Colonic mucosa (tissue), 4 donors: ENCODE results near the gene TNFSF11. TPM values are rescaled to one million over a fixed set of nuclear protein-coding genes. Genes with fewer than 3 reads are reported as not detected.

ENCODE experiments used
- DNase-seq: peaks from one replicate; pipeline ENCODE4 v3.0.0-alpha.2; 2020
- H3K27ac ChIP-seq: fragments of 200-600 bp; one replicate; pipeline ENCODE4 v1.8.0; 2021
- H3K27me3 ChIP-seq: fragments of 200-600 bp; one replicate; pipeline ENCODE4 v1.8.0; 2021
- H3K36me3 ChIP-seq: fragments of 200-600 bp; one replicate; pipeline ENCODE4 v1.8.0; 2021
- H3K4me1 ChIP-seq: fragments of 200-600 bp; one replicate; pipeline ENCODE4 v1.8.0; 2021; ENCODE audit warnings: mild to moderate bottlenecking
- H3K4me3 ChIP-seq: fragments of 200-600 bp; one replicate; pipeline ENCODE4 v1.8.0; 2021
- H3K9ac ChIP-seq, 2 donors: one replicate each; pipeline ENCODE4 v1.7.0; 2013; ENCODE audit warnings: control low read depth in 2 of 2, low read depth in 2 of 2, low read length in 2 of 2
- H3K9me3 ChIP-seq: fragments of 200-600 bp; one replicate; pipeline ENCODE4 v1.8.0; 2021
- intact Hi-C: fragments of 100-400 bp; cut with DNase I; formaldehyde crosslinking; loops from one replicate; pipeline ENCODE4 v1.14.1; 2022
- total RNA-seq, 2 donors: library from RNA; stranded (reverse); fragmentation: NEBNext Ultra II Directional in 1 of 2; extraction: Animal tissue kit (Norgen Biotek cat#: 25700) in 1 of 2; gene quantifications; one replicate each; pipeline ENCODE4 v1.2.1, GENCODE V29; 2021
- TF ChIP-seq, protein P1 (sequence below): fragments of 200-600 bp; IDR thresholded peaks from one replicate; pipeline ENCODE4 v1.8.0; 2022; ENCODE audit warnings: antibody characterized with exemption, mild to moderate bottlenecking
- donor health status: healthy.
- donor health status: DM: no; HTN: no; CAD: no.
- donor health status: DM: no; HTN: no; CAD: no.

Gene TNFSF11
- total RNA-seq, 2 donors from 2014 or later, result 0.15 to 0.66 TPM

DNA sequence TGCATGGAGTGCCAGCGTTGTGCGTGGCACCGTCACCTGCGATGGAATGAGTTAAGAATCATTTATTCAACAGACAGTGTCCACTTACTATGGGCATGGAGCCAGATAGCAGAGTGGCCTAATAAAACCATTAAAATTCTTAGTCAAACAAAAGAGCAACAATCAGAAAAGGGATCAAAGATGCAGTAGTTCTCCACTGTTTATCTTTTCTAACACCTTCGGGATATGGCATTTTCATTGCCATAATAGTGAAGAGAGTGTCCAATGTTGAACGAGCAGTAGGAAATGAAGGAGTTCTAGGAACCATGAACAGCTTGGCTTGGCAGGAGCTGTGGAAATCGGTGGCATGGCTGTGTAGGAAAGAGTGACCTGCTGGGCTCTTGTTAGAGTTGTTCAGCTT, 2.0 kb downstream of the TNFSF11 start:
- no peak overlapping the region for H3K9ac ChIP-seq
- TF ChIP-seq, protein P1, sequence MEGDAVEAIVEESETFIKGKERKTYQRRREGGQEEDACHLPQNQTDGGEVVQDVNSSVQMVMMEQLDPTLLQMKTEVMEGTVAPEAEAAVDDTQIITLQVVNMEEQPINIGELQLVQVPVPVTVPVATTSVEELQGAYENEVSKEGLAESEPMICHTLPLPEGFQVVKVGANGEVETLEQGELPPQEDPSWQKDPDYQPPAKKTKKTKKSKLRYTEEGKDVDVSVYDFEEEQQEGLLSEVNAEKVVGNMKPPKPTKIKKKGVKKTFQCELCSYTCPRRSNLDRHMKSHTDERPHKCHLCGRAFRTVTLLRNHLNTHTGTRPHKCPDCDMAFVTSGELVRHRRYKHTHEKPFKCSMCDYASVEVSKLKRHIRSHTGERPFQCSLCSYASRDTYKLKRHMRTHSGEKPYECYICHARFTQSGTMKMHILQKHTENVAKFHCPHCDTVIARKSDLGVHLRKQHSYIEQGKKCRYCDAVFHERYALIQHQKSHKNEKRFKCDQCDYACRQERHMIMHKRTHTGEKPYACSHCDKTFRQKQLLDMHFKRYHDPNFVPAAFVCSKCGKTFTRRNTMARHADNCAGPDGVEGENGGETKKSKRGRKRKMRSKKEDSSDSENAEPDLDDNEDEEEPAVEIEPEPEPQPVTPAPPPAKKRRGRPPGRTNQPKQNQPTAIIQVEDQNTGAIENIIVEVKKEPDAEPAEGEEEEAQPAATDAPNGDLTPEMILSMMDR, result no peak
- no peak overlapping the region for H3K27ac ChIP-seq
- H3K9me3 ChIP-seq, result no peaks in the 10 kb centered on the region
- peaks cover 5% of the 10 kb centered on the region for H3K4me1 ChIP-seq
- DNase-seq, result no peak
- H3K4me3 ChIP-seq, result no peak overlapping the region
- H3K27me3 ChIP-seq, result peaks cover 17% of the 10 kb centered on the region
- intact Hi-C loops, result no loop called here
- no peaks in the 10 kb centered on the region for H3K36me3 ChIP-seq

DNA sequence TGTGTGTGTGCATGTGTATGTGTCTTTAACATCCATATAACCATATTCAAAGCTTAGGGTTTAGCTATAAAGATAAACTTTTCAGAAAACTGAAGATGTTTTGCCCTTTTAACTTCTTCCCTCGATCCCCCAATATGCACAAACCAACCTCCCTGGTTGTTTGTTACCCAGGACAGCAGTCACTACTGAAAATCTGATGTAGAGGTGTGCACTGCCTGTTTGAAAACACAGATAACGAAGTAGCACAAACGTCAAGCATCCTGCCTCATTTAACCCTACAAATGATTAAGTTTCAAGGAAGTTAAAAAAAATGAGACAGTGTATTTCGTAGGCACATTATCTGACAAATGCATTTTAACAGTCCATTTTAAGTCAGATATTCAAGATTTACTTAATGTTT, 3.6 kb downstream of the TNFSF11 start:
- no peaks in the 10 kb centered on the region for H3K36me3 ChIP-seq
- no peak overlapping the region for H3K9ac ChIP-seq
- TF ChIP-seq, protein P1, result no peak
- no peak overlapping the region for H3K4me3 ChIP-seq
- no peak for DNase-seq
- H3K27ac ChIP-seq, result no peak overlapping the region
- H3K4me1 ChIP-seq, result peaks cover 5% of the 10 kb centered on the region
- no peaks in the 10 kb centered on the region for H3K9me3 ChIP-seq
- H3K27me3 ChIP-seq, result peaks cover 17% of the 10 kb centered on the region
- intact Hi-C loops, result no loop called here

DNA sequence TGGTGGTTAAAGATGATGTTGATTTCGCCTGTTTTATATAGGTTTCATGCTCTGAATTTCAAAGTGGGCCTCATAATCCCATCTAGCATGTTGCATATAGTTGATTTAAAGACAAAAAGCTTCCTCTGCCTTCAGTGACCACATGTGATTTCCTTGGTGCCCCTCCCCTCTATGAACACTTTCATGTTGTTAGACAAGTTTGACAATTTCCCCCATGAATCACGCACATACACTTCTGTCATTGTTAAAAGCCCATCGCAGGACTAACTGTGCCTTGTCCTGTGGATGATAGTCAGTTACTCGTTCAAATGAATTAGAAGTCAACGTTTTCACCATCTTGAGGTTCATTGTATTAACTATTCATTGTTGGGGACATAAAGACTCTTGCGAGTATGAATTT, 6.7 kb downstream of the TNFSF11 start:
- no peak overlapping the region for H3K4me3 ChIP-seq
- DNase-seq, result no peak
- no peaks in the 10 kb centered on the region for H3K9me3 ChIP-seq
- no peaks in the 10 kb centered on the region for H3K27me3 ChIP-seq
- H3K4me1 ChIP-seq, result no peaks in the 10 kb centered on the region
- TF ChIP-seq, protein P1, result no peak
- H3K9ac ChIP-seq, result no peak overlapping the region
- H3K27ac ChIP-seq, result no peak overlapping the region
- intact Hi-C loops, result no loop called here
- no peaks in the 10 kb centered on the region for H3K36me3 ChIP-seq

DNA sequence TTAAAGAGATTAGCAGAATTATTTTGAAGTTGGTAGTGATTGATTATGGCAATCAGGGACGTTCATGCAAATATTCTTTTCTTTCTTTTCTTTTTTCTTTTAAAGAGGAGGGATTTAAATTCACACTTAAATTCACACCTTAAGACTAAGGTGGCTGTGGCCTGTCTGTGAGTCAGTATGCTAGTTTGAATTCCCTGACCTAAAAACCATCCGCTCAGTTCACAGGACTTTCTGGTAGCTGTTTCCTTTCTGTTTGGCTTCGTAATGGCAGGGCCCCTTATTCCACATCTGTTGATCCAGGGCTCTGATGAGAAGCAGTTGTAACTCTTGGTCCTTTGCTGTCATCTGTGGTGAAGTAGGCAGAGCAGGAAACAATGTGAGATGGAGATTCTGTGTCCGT, 7.5 kb downstream of the TNFSF11 start:
- H3K27ac ChIP-seq, result no peak overlapping the region
- no peaks in the 10 kb centered on the region for H3K4me1 ChIP-seq
- no peak overlapping the region for H3K4me3 ChIP-seq
- no peak overlapping the region for H3K9ac ChIP-seq
- intact Hi-C loops, result no loop called here
- no peaks in the 10 kb centered on the region for H3K9me3 ChIP-seq
- no peaks in the 10 kb centered on the region for H3K27me3 ChIP-seq
- no peak for DNase-seq
- TF ChIP-seq, protein P1, result no peak
- H3K36me3 ChIP-seq, result no peaks in the 10 kb centered on the region

DNA sequence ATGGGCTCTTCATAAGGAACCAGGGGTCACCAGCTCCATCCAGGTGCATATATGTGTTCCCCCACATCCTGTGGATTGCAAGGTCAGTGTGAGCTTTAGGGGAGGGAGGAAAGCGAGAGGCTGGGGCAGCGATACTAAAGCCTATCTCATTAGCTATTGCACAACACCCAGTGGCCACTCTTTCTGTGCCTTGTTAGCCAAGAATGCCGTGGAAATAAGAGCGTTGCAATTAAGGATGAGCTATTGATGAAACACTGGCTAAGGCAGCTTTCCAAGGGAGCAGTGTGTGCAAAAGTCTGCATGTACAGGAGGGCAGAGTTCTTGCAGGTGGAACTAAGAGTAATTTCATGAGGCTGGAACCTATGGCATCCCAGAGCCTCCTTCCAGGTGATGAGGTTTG, 17.6 kb downstream of the TNFSF11 start:
- Histone ChIP-seq H3K9me3 (no peaks in the 10 kb centered on the region), H3K36me3 (no peaks in the 10 kb centered on the region), H3K4me3 (no peak overlapping the region), H3K27ac (no peak overlapping the region), H3K9ac (no peak overlapping the region), H3K27me3 (no peaks in the 10 kb centered on the region), H3K4me1 (no peaks in the 10 kb centered on the region)
- intact Hi-C loops, result loop anchor here (10.0 kb wide), 2 partner anchors 543 to 1283 kb away; partner anchors contain the start of genes CCDC122 and LACC1
- TF ChIP-seq, protein P1, result no peak
- DNase-seq, result no peak
